ENCODE results near the gene NALCN. TPM values are rescaled to one million over a fixed set of nuclear protein-coding genes. Genes with fewer than 3 reads are reported as not detected.

NALCN gene
- total and polyA plus RNA-seq, 9 donors: 0.17 to 21.6 (median 1.4) TPM

DNA sequence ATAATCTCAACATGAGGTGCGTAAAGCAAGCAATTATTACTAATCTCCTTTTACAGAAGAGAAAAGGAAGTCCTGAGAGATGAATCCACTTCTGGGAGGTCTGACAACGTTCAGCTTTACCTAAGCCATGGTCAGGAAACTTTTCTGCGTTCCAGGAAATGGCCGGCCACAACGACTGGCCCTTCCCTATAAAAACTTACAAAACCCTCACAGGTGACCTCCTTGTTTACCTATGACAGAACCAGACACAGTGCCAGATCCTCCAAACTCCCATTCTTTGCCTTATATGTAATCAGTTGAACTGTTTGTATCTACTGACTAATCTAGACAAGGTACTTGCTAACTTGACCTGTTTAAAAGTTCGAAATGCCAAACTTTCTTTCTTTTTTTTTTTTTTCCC is 390.0 kb downstream of the NALCN start:
- Histone ChIP-seq H3K36me3 (no peaks in the 10 kb centered on the region), H3K27ac (no peak overlapping the region), H3K4me1 (ENCODE audit: insufficient read depth) (no peaks in the 10 kb centered on the region), H3K9me3 (no peaks in the 10 kb centered on the region), H3K27me3 (no peaks in the 10 kb centered on the region), H3K4me3 (no peak overlapping the region)
- intact Hi-C loops (cut with DNase I): no loop called here
- DNase-seq: no peak
- WGBS, 3 donors: 34 to 46% (median 44%) methylated on average over 6 of the region's 6 CpGs
- TF ChIP-seq POLR2A (IDR thresholded peaks at IDR 0.05) (no peak), EP300 (IDR thresholded peaks at IDR 0.05) (no peak)
- TF ChIP-seq, protein P1, sequence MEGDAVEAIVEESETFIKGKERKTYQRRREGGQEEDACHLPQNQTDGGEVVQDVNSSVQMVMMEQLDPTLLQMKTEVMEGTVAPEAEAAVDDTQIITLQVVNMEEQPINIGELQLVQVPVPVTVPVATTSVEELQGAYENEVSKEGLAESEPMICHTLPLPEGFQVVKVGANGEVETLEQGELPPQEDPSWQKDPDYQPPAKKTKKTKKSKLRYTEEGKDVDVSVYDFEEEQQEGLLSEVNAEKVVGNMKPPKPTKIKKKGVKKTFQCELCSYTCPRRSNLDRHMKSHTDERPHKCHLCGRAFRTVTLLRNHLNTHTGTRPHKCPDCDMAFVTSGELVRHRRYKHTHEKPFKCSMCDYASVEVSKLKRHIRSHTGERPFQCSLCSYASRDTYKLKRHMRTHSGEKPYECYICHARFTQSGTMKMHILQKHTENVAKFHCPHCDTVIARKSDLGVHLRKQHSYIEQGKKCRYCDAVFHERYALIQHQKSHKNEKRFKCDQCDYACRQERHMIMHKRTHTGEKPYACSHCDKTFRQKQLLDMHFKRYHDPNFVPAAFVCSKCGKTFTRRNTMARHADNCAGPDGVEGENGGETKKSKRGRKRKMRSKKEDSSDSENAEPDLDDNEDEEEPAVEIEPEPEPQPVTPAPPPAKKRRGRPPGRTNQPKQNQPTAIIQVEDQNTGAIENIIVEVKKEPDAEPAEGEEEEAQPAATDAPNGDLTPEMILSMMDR (IDR thresholded peaks at IDR 0.05): no peak

DNA sequence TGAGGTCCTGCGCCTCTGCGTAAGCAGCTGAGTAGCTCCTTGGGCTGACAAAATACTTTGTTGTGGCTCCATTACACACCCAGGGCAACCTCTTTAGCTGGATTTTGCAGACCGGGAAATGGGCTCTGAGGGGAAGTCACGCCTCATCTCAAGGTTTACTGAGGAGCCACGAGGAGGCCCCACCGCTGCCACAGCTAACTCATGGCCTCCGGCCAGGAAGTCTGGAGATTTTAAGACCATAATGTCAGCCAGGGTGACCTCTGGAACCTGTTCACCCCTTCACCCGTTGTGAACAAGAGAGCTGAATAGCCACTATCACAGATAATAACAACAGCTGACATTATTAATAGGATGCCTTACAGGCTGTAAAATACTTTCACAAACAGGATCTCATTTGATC is 390.4 kb downstream of the NALCN start:
- Histone ChIP-seq H3K27ac (no peak overlapping the region), H3K4me1 (ENCODE audit: insufficient read depth) (no peaks in the 10 kb centered on the region), H3K9me3 (no peaks in the 10 kb centered on the region), H3K36me3 (no peaks in the 10 kb centered on the region), H3K27me3 (no peaks in the 10 kb centered on the region), H3K4me3 (no peak overlapping the region)
- intact Hi-C loops (cut with DNase I): no loop called here
- no peak for DNase-seq
- no peak for TF ChIP-seq POLR2A (IDR thresholded peaks at IDR 0.05)
- TF ChIP-seq, protein P1 (IDR thresholded peaks at IDR 0.05): no peak
- TF ChIP-seq EP300 (IDR thresholded peaks at IDR 0.05): no peak
- 31 to 38% (median 37%) methylated on average over 8 of the region's 8 CpGs for WGBS, 3 donors

DNA sequence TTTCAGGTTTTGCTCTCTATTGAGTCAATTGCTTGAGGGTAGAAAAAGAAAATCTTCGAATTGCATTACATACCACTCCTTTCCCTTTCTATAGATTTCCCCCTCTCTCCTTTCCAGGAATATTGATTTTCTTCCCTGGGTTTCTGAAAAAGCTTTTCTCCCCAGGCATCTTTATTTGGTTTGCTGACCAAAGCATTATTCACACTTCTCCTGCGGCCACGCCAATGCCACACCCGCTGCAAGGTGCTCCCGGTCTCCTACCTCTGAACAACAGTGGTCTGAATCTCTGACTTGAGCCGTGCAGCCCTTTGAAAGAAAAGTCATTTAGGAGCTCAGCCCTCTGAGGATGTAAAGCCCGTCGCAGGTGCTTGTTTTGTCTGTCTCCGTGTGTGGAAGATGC is 390.8 kb downstream of the NALCN start:
- no peaks in the 10 kb centered on the region for H3K36me3 ChIP-seq
- intact Hi-C loops (cut with DNase I): no loop called here
- no peaks in the 10 kb centered on the region for H3K27me3 ChIP-seq
- WGBS, 3 donors: 73 to 78% (median 78%) methylated on average over 9 of the region's 9 CpGs
- TF ChIP-seq POLR2A (IDR thresholded peaks at IDR 0.05) (no peak), EP300 (IDR thresholded peaks at IDR 0.05) (no peak)
- TF ChIP-seq, protein P1 (IDR thresholded peaks at IDR 0.05): no peak
- H3K4me3 ChIP-seq: no peak overlapping the region
- H3K27ac ChIP-seq: no peak overlapping the region
- no peaks in the 10 kb centered on the region for H3K4me1 ChIP-seq (ENCODE audit: insufficient read depth)
- no peaks in the 10 kb centered on the region for H3K9me3 ChIP-seq
- no peak for DNase-seq

DNA sequence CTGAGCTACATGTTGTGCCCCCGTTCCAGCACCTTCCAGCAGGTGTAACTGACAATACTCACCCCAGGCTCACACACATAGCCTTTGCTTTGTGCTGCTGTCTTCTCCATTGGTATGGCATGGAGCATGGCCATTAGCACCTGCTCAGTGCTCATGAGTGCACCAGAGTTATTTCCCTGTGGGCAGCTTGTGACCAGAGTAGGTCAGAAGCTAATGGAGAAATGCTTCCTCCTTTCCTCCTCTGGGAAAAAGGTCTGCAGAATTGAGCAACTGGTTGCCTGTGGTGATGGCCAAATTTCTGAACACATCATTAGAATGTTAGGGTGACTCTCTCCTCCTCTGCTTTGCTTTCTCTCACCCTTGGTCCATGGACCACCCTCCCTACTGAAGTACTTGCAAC is 397.2 kb downstream of the NALCN start:
- no peak for DNase-seq
- H3K4me3 ChIP-seq: no peak overlapping the region
- intact Hi-C loops (cut with DNase I): no loop called here
- no peaks in the 10 kb centered on the region for H3K9me3 ChIP-seq
- H3K27me3 ChIP-seq: no peaks in the 10 kb centered on the region
- no peaks in the 10 kb centered on the region for H3K36me3 ChIP-seq
- H3K27ac ChIP-seq: no peak overlapping the region
- 83 to 100% (median 100%) methylated on average over 1 of the region's 1 CpG for WGBS, 3 donors
- no peaks in the 10 kb centered on the region for H3K4me1 ChIP-seq (ENCODE audit: insufficient read depth)
- TF ChIP-seq, protein P1 (IDR thresholded peaks at IDR 0.05): no peak
- TF ChIP-seq EP300 (IDR thresholded peaks at IDR 0.05) (no peak), POLR2A (IDR thresholded peaks at IDR 0.05) (no peak)

DNA sequence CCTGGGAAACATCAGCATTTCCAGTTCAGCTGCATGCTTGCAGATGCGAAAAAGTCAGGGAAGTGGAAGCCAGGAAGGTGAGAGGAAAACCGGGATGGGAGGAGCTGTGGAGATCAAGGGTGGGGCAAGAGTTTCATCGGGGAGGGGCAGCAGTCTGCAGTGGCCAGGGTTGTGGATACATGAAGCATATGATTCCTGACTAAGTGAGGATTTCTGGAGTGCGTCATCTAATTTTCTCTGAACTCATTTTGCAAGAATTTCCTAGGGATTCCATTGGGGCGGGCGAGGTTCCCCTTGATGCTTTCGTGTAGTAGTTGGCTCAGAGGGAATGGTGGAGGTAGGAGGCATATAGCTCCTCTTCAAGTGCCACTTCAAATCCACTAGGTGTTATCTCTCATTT is 397.6 kb downstream of the NALCN start:
- Histone ChIP-seq H3K9me3 (no peaks in the 10 kb centered on the region), H3K27me3 (no peaks in the 10 kb centered on the region)
- intact Hi-C loops (cut with DNase I): no loop called here

More for the DNA sequence above, 397.6 kb downstream of the NALCN start:
- H3K4me1 ChIP-seq (ENCODE audit: insufficient read depth): no peaks in the 10 kb centered on the region
- no peak for TF ChIP-seq POLR2A (IDR thresholded peaks at IDR 0.05)
- TF ChIP-seq, protein P1 (IDR thresholded peaks at IDR 0.05): no peak
- TF ChIP-seq EP300 (IDR thresholded peaks at IDR 0.05): no peak
- H3K36me3 ChIP-seq: no peaks in the 10 kb centered on the region
- WGBS, 3 donors: 54 to 64% (median 57%) methylated on average over 7 of the region's 7 CpGs
- no peak overlapping the region for H3K4me3 ChIP-seq
- DNase-seq: no peak
- H3K27ac ChIP-seq: no peak overlapping the region

All from ovary (tissue), 9 donors.